ENCODE data around the gene RNF180.
"Not testable (repeated sequence)": the region's sequence is repeated elsewhere in the genome, so short reads cannot be mapped to it uniquely, and the experiment has no call there.

RNF180 gene

DNA sequence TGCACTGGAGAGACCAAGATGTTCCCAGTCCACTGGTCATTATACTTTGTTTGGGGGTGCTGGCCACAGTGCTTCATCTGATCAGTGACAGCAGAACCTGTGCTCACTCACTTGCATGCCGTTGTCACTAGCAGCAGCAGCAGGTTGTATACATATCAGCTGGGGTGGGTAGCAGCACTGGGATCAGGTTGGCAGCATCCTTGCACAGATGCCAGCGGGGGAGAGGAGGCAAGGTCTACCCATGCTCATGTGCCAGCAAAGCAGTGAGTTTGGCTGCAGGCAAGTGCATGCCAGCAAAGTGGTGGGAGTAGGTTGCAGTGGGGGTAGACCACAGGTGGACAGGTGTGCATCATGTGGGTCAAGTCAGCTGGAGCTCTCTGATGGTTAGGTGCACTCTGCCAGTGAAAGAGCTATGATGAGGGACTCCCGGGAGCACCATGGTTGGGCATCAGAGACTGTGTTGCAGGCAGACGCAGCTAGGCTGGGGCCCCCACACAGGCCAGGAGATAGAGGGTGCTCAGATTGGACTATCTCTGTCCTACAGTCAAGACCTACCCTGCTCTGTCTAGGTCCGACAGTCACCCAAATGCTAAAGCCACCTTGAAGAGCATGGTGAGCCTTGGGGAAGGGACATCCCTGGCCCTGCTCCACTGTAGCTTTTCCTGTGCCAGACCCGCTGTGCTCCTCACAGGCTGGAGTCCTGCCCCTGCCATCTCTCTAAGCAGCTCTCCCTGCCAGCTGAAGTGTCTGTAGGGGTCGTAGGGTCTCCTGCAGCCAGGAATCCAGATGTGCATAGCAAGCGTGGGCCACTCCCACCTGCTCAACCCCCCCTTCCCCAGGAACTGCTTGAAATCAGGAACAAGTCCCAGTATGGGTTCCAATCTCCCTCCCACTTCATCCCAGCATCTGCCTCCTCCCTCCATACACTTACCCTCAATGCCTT is 119.8 kb downstream of the RNF180 start:
- DNase-seq (ENCODE audit: low spot score): no peak

- no peak for DNase-seq (ENCODE audit: low spot score)
These were observed 120.7 kb downstream of the RNF180 start for GRCh38 chr5:64286381-64286780.

DNA sequence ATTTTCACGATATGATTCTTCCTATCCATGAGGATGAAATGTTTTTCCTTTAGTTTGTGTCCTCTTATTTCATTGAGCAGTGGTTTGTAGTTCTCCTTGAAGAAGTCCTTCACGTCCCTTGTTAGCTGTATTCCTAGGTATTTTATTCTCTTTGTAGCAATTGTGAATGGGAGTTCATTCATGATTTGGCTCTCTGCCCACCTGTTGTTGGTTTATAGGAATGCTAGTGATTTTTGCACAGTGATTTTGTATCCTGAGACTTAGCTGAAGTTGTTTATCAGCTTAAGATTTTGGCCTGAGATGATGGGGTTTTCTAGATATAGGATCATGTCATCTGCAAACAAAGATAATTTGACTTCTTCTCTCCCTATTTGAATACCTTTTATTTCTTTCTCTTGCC is 122.9 kb downstream of the RNF180 start:
- not testable (repeated sequence) for DNase-seq (ENCODE audit: low spot score)

DNA sequence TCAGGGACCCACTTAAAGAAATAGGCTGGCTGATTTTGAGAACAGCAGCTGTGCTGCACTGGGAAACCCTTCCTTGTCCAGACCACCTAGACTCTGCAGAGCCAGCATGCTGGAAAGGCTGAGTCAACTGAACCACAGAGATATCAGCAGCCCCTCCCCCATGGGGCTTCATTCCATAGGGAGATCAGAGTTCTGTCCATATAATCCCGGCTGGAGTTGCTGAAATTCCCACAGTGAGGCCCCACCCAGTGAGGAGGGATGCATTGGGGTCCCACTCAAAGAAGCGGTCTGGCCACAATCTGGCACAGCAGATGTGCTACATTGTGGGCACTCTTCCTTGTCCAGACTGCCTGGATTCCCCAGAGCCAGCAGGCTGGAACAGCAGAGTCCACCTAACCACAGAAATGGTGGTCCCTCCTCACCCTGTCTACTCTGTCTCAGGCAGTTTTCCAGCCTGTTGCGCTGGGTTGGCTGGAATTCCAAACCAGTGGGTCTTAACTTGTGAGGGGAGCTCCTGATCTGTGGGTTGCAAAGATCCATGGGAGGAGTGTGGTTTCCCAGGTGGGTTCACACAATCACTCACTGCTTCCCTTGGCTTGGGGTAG is 127.1 kb downstream of the RNF180 start:
- no peak for DNase-seq (ENCODE audit: low spot score)

DNA sequence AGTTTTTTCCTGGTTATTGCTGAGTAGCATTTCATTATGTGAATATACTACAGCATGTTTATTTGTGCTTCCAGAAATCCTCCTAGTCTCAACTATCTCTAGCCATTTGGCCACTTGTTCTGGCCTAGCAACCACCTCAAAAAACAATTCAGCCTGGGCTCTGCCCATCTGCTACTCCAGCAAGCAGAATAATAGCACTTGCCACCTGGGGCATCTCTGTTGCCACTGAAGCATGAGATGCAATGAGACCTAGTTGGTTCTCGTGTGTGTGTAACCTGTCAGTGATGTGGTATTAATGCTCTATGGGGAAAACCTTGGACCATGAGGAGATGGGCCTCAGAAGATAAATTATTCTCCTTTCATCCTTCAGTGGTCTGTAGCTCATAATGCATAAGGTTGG is 129.5 kb downstream of the RNF180 start:
- DNase-seq (ENCODE audit: low spot score): no peak

GRCh38 chr5:64298586-64298985 is 132.9 kb downstream of the RNF180 start:
- no peak for DNase-seq (ENCODE audit: low spot score)

DNA sequence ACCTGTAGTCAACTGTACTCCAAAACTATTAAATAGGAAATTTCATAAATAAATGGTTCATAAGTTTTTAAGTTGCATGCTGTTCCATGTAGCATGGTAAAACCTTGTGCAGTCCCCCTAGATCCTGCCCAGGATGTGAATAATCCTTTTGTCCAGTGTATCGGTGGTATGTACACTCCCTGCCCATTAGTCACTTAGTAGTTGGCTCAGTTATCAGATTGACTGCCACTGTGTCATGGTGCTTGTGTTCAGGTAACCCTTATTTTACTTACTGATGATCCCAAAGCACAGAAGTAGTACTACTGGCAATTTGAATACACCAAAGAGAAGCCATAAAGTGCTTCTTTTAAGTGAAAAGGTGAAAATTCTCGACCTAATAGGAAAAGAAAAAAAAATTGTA is 134.2 kb downstream of the RNF180 start:
- no peak for DNase-seq (ENCODE audit: low spot score)

DNA sequence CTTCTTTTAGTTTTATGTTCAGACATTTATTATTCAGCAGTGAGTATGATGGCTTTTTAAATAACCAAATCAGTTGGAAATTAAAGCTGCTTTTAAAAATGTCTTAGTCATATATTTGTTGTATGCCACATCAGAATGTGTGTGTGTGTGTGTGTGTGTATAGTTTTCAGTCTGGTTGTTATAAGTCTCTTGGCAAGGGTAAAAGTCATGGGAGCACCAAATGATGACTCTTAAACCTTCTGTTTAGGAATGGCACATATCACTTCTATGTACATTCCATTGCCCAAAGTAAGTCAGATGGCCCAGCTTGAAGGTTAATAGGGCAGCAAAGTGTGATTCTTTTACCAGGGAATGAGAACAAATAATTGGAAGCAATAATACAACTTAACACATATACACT is 135.9 kb downstream of the RNF180 start:
- DNase-seq (ENCODE audit: low spot score): no peak

DNA sequence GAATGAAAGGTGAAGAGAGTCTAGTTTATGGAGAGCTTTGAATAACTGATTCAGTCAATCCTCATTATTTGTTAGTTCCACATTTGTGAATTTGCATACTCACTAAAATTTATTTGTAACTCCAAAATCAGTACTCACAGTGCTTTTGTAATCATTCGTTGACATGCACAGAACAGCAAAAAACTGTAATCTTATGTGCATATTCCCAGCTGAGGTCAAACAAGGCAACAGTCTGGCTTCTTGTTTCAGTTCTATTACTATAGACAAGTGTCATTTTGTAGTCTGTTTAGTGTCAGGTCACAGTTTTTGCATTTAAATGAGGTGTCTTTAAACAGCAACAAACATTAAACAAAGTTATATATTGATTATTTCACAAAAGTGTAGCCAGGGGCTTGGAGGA is 142.5 kb downstream of the RNF180 start:
- no peak for DNase-seq (ENCODE audit: low spot score)

- no peak for DNase-seq (ENCODE audit: low spot score)
These were observed 146.8 kb downstream of the RNF180 start for GRCh38 chr5:64312491-64312890.

DNA sequence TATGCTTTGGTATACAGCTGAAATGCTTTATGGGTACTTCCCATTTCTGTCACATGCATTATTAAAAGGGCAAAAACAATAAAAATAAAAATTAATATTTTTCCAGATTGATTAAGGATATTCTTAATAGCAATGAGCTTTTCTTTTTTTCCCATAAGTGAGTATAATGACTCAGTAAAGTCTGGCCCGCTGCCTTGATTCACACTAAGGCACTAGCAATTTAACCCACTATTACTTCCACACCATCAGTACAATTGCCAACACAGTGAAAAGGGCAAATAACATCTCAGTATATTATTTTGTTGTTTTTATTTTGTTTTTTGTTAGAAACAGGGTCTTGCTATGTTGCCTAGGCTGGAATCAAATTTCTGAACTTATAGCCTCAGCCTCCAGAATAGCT is 150.1 kb downstream of the RNF180 start:
- no peak for DNase-seq (ENCODE audit: low spot score)

DNA sequence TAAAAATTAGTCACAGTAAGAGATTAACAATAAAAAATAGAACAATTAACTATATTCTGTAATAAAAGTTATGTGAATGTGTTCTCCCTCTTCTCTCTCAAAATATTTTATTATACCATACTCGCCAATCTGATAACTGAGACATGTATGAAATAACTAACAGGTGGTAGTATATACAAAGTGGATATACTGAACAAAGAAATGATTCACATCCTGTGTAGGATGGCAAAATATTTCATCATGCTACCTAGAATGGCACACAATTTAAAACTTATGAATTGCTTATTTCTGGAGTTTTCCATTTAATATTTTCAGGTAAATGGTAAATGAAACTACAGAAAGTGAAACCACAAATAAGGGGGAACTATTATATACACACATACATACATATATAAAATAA is 152.5 kb downstream of the RNF180 start:
- DNase-seq (ENCODE audit: low spot score): no peak

- no peak for DNase-seq (ENCODE audit: low spot score)
These were observed 157.9 kb downstream of the RNF180 start for GRCh38 chr5:64323591-64323990.

DNA sequence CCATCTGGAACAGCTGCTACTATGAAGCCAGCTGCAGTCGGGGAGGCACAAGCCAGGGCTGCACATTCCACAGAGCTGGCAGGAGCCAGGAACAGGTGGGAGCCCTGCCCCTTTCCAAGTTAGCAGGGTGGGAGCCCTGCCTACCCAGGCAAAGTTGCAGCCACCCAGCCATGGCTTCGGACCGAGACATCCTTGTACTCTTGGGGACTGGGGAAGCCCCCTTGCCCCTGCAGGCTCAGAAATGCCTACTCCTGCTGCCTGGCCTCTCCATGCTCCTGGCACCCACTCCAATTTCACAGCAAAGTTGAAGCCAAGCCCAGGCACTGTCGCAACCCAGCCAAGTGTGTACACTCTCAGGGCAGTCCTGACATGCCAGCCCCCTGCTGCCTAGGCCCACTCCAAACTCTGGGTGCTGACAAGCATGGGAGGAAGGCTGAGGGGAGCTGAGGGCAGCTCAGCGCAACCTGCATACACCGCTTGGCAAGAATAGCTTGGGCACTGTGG is 165.1 kb downstream of the RNF180 start:
- DNase-seq (ENCODE audit: low spot score): no peak

- DNase-seq (ENCODE audit: low spot score): no peak
These were observed 166.1 kb downstream of the RNF180 start for GRCh38 chr5:64331597-64332277.

DNA sequence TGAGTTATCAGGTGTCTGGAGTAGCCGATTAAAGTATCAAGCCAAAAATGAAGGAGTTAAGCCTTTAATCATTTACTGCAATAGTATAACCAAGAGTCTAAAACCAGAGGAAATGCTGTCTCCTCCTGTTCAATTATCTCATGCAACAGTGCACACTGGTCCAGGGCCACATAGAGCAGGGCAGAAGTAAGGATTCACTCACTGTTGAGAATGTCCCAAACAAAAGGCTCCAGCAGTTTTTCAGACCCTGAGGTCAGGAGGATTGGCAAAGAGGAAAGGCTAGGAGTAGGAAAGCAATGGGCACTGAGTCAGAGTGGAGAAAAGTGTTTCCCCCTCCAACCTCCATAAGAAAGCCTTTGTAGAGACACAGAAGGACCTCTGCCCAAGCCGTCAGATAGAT is 168.2 kb downstream of the RNF180 start:
- DNase-seq (ENCODE audit: low spot score): no peak

GRCh38 chr5:64339769-64340168 is 174.1 kb downstream of the RNF180 start:
- DNase-seq (ENCODE audit: low spot score): no peak

DNA sequence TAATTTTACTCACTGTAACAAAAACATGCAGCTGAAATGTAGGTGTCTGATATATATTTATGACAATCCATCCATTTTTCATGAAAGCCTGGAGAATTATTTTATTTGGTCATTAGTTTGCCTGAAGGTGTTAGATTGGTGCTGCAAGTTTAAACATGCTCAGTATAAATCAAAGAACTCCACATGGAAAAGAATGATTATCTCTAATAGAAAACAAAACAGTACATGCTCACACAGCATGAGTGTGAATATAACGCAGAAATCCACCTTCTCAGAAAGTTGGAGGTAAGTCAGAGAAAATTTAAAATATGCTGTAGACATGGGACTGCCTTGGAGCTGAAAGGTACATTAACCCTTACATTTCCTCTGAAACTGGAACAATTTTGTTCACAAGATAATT is 174.7 kb downstream of the RNF180 start:
- no peak for DNase-seq (ENCODE audit: low spot score)

DNA sequence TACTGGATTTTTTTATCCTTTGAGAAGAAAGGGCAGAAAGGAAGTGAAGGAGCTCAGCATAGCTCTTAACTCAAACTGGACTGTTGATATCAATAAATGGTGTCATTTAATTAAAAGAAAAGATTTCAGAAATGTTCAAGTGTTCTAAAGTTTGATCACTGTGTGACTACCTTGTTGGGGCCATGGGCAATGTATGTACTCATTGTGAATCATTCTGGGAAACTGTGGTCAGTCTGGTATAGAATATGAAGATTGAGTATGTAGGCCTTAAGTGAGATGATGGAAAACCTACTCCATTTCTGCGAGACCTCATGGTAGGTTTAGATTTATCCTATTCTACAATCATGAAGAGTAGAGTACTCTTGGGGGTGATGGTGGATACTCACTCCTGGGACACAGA is 175.7 kb downstream of the RNF180 start:
- no peak for DNase-seq (ENCODE audit: low spot score)

DNA sequence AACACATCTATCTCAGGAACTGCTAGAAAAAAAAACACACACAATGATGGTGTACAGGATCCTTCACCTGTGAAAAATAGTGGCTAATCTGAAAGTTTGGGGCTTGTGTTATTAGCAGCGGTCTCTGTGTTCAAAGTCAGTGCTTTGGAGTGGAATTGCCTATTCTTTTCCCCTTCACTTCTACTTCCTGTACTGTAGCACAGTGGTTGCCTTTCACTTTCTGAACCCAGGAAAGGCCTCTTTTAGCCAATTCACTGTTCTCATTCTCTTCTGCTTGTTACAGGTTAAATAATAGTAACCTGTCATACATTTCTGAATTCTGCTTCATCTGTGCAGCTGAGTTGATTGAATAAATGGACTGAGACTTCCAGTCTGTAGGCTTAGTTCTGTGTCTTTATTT is 178.9 kb downstream of the RNF180 start:
- DNase-seq (ENCODE audit: low spot score): no peak

- no peak for DNase-seq (ENCODE audit: low spot score)
These were observed 181.7 kb downstream of the RNF180 start for GRCh38 chr5:64347309-64347708.

DNA sequence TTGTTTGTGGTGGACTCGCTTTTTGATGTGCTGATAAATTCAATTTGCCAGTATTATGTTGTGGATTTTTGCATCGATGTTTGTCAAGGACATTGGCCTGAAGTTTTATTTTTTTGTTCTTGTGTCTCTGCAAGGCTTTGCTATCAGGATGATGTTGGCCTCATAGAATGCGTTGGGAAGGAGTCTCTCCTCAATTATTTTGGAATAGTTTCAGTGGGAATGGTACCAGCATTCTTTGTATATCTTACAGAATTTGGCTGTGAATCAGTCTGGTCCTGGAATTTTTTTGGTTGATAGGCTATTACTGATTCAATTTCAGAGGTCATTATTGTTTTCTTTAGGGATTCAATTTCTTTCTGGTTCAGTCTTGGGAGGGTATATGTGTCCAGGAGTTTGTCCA is 198.8 kb downstream of the RNF180 start:
- DNase-seq (ENCODE audit: low spot score): no peak

DNA sequence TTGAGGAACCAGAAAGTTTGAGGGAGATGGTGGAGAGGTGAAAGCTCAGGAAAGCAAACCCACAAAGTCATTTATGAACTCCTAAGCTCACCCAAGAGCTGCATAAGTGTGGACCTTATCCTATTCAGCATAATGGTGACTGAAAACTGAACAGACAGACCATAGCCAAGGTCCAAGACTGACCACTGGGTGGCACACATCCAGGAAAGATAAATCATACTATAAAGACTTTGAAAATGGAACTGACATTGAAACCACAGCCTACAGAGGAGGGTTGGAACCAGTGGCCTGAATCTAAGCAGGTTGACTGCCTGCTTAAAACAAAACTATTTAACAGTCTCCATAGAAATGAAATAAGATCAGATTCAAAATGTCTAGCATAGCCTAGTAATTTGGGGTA is 219.1 kb downstream of the RNF180 start:
- DNase-seq (ENCODE audit: low spot score): no peak
